GM19463 (cell line): ENCODE measurements around the gene B3GLCT.
"Not testable (repeated sequence)": the region's sequence is repeated elsewhere in the genome, so short reads cannot be mapped to it uniquely, and the experiment has no call there.

Experiments used
- ATAC-seq: cut with Tn5 transposase; IDR thresholded peaks from one replicate; pipeline ENCODE4 v1.9.1; 2021; ENCODE audit warnings: mild to moderate bottlenecking, moderate library complexity; ENCODE audit not compliant: unreplicated experiment

The B3GLCT gene

DNA sequence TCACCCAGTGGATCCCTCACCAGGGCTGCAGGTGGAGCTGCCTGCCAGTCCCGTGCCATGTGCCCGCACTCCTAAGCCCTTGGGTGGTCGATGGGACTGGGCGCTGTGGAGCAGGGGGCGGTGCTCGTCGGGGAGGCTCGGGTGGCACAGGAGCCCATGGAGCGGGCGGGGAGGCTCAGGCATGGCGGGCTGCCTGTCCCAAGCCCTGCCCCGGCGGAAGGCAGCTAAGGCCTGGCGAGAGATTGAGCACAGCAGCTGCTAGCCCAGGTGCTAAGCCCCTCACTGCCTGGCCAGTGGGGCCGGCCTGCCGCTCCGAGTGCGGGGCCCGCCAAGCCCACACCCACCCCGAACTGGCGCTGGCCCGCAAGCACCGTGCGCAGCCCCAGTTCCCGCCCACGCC is 16.8 kb upstream of the B3GLCT start:
- ATAC-seq: no peak

DNA sequence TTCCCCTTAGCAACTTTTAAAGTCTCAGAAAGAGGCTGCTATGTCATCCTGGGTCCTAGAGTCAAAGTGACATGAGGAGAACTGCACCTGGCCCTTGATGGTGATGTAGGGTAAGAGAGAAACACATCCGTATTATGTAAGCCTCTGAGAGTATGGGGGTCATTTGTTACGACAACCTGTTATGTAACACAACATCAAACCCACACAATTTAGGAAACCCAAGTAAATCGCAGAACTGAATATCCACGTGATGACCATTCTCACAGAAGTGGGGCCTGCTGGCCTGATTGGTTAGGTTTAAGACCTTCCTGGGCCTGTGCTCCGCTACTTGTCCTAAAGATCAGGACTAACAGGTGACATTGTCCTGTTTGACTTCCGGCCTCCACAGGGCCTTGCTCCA is 15.3 kb upstream of the B3GLCT start:
- ATAC-seq: no peak

DNA sequence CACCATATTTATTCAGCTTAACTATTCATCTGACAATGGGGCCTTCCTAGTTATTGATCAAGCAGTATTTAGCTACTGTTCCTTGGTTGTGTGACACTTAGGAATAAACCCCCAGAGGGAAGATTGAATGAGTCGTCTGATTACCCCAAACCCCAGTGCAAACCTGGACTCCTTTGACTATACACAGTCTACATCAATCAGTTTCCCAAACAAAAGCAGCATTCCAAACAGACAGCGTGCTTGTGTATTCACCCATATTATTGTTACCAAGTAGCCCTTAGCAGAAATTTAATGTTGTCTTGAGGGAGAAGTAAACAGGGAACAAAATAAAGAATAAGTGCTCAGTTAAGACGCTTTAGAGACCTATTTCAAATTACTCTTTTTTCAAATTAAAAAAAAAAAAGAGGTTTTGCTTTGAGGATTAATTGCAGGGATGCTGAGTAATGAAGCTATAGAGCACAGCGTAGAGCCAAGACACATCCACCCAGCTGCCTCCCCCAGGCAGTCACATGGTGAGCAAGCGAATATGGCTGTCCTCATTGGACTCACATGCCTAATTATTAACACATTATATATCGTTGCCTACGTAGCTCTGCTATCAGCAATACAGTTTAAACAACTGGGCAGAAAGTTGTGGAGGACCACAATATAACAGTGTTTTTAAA is 14.7 kb upstream of the B3GLCT start:
- no peak for ATAC-seq

DNA sequence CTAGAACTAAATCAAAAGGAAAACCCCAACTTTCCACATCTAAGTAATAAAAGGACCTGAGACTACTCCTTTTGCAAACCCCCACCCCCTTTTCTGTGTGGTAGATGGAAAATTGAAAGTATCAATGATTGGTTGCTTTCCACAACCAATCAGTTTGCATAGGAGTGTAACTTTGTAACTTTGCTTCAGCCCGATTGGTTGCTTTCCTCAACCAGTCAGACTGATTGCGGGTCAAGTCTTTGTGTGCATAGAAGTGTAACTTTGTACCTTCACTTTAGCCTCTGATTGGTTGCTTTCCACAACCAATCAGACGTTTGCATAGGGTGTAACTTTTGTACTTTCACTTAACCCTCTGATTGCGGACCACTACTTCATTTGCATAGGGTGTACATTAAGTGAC is 8.0 kb upstream of the B3GLCT start:
- ATAC-seq: no peak

DNA sequence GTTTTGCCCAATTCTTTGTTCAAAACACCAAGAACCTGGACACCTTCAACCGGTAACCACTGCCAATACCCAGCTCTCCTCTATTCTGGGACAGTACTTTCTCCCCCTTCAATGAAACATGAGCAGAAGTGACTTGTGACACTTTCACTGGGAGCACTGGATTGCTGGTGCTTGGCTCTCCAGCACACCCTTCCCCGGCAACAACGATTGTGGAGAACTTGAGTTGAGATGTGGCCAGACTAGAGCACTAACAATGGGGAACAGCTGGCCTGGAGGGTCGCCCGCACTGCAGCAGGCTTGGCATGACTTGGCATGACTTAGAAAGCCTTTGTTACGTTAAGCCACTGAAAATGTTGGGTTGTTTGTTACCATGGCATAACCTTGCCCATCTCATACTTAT is 7.5 kb upstream of the B3GLCT start:
- ATAC-seq: no peak

DNA sequence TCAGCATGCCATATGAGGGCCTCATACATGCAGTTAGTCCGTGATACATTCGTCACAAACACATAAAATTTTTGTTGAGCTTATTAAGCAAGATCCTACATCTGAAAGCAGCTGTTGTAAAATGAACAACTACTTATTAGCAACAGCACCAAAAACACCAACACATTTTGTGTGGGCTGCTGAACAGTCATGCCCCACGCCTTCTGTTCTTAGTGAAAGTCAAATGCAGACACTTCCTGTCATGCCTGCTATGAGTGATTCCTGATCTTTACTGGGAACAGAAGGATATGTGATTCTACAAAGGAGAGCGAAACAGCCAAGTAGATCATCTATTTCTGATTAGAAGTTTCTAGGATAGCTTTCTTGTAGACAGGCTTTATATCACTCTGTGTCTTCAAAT is 4.2 kb upstream of the B3GLCT start:
- no peak for ATAC-seq

DNA sequence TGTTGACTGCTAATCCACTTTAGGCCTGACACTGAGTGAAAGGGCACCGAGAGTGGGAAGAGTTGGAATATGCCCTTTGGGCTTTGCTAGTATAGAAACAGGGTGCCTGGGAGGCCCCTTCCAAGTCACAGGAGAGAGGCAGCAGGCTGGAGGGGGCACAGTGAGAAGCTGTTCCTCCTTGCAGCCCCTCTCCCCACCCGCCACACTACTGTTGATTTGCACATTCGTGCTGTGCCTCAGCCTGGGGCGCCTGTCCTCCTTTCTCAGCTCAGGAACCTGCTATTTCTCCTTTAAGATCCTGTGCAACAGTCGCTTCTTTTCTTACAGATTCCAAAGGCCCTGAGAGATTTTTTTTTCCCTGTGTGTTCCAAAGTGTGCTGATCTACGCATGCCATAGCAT is 2.8 kb upstream of the B3GLCT start:
- ATAC-seq: no peak

DNA sequence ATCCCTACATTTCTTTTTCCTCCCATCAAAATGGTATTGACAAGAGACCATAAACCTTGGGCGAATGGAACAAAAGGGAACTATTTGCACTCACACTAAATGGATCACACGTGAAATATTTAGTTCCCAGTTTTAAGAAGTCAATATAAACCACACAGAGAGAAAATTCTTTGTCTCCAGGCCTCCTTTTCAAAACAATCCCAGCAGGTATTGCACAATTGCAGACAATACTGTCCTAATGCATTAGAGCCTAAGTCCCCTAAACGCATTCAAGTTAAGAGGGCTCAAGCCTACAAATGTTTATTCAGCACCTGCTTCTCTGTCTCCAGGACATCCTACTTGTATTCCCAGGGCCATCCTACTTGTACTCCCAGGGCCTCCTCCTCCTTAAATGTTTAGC is 1.3 kb upstream of the B3GLCT start:
- no peak for ATAC-seq

DNA sequence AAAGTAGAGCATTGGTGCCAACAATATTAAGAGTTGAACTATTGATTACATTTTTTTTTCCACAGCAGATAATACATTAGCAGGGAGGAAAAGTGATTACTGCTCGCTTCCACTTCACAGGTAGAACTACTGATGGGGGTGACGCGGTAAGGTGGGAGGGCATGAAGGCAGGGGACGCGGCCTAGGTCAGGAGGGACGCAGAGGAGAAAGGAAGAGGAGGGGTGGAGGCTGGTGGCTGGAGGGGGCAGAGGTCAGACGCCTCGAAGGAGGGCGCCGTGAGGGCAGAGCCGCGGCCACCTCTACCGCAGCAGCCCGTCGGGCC is 287 bp upstream of the B3GLCT start:
- no peak for ATAC-seq

DNA sequence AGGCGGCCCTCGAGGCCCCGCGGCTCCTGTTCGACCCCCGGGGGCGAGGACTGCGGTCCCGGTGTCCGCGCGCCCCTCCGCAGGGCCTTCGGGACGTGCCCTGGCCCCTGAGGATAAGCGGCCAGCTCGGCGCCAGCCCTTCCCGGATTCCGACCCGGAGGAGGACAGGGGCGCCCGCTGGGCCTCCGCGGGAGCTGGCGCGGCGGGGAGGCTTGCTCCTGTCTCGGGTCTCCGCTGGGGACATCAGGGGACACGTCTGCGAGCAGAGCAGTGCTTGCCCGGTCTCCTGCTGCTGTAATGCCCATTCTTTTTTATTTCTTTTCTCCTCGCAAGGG is 829 bp downstream of the B3GLCT start:
- ATAC-seq: peak; percentile 9

DNA sequence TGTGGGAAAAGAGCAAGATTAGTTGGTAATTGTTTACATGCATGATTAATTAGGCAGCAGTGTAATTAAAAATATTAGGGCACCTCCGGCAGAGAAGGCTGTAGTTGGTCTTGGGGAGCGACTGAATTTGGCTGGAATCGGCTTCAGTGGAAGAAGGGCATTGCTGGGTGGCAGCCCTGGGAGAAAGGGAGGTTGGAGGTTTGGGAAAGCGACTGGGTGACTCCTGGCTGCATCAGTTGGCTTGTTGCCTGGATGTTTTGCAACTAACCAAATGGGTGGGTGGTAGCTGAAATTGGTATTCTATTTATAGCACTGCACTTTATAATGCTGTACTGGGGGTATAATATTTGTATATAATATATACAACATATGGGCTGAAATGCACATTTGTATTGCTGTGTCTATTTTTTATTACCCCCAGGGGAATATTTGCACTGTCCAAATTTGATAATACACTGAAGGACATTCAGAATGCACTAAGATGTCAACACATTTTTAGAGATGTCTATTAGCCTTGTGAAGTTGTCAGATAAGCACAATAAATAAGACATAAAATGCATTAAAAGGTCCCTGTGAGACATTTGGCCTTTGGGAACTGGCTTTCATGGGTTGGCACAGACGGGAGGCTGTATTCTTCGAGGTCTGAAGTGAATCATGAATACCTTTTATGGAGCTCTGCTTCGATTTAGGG is 1.7 kb downstream of the B3GLCT start:
- ATAC-seq: no peak

DNA sequence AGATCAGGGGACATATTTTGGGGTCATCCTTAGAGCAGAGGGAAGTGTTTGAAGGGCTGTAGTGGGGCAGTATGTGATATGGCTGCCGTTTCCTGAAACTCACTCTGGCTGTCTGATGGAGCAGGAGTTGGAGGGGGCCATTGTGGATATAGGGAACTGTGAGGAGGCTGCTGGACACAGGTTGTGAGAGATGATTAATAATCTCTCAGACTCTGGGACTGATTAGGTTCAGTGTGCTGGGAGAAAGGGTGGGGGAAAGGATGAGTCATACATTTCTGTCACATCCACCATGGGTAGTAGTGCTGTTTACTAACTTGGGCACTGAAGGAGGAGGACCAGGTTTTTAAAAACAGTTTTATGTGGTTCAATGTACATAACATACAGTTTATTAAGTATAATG is 4.8 kb downstream of the B3GLCT start:
- no peak for ATAC-seq

DNA sequence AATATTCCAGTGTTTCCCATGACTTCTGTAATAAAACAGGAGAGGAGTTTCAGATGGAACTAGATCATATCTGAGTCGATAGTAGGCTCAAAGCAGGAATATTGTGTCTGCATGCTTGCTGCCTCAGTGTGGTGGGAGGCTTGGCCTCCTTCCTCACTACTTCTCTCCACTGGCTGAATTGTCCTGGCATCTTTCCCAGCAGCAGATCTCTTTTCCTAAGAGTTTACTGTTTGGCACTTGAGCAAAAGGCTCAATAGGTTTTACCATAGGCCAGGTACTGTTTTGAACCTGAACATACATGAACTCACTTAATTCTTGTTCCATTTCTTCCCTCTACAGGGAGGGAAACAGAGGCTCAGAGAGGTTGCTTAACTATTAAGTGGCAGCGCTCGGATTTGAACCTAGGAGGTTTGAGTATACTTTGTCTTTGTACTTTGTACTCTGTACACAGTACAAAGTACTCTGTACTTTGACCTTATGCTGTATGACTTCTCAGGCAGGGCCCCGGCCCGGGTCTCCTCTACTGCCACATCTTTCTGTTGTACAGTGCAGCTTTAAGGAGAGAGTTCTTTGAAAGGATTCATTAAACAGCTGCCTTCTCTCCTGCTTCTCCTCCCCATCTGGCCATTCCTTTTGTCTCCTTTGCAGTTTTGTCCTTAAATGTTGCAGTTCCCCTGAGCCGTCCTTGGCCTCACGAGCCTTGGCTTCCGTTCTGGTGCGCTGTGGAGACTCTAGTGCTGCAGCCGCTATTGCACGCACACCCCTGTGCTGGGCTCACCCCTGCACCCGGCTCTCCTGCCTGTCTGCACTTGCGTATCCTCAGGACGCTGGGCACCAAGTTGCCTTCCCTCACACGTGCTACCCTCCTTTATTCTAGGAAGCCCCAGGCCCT is 8.1 kb downstream of the B3GLCT start:
- no peak for ATAC-seq

DNA sequence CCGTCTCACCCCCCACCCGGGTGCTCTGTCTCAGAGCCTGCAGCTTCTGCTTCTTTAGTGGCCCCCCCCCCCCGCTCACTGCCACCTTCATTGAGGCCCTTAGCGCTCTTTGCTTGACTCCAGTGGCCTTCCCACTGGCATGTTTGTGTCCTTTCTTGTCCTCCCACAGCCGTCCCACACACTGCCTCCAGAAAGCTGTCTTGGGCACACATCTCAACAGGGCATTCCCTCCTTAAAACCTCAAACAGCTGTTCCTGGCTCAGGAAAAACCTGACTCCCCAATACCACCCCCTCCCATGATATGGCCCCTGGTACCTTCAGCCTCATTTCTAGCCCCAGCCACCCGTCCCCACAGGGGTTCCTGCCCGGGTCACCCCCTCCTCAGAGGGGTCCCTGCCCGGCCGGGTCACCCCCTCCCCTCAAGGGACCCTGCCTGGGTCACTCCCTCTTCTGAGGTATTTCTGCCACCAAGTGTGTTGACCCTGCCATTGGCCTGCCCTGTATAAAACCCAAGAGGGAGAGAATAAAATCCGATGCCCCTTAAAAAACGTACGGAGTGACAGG is 8.9 kb downstream of the B3GLCT start:
- ATAC-seq: no peak

DNA sequence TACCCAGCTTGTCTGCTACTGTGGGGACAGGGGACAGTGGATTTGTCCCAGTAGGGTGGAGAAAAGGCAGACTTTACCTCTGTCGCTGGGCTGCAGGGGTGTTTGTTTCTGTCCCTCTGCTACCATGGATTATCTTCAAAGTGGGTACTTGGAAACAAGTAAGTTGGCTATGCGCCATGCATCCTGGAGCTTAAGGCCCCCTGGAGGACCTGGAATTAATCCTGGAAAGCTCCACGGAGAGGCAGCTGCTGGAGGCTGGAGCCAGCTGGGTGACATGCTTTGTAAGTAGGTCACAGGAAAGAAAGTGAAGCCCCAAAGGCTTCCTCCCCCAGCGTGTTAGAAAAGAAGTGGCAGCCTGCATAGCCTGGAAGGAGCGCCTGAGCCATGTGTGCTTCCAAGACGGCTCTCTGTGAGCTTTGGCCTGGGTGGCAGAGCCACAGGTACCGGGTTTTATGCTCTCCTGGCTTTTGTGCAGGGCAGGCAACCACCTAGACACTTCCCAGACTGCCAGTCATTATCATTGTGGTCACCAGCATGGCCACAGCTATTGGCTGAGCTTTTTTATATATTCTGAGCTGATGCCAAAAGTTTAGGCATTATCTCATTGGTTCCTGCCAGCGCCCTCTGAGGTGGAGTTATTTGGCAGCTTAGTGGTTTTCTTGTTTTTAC is 9.5 kb downstream of the B3GLCT start:
- no peak for ATAC-seq

DNA sequence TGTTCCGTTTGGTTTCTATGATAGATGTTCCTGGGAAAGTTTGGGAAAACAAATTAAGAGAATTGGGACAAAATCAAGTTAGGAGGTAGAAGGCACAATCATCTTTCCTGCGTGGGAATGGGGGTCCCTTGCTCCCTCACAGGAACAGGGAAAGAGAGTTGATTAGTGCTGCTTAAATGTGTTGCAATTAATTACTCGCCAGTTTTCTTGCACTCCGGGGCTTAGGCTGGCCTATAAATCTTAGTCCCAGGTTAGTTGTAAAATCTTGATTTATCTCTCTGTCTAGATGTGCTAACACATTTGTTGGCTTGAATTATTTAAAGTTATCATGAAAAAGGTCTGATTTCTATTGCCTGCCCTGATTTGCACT is 10.1 kb downstream of the B3GLCT start:
- ATAC-seq: no peak

DNA sequence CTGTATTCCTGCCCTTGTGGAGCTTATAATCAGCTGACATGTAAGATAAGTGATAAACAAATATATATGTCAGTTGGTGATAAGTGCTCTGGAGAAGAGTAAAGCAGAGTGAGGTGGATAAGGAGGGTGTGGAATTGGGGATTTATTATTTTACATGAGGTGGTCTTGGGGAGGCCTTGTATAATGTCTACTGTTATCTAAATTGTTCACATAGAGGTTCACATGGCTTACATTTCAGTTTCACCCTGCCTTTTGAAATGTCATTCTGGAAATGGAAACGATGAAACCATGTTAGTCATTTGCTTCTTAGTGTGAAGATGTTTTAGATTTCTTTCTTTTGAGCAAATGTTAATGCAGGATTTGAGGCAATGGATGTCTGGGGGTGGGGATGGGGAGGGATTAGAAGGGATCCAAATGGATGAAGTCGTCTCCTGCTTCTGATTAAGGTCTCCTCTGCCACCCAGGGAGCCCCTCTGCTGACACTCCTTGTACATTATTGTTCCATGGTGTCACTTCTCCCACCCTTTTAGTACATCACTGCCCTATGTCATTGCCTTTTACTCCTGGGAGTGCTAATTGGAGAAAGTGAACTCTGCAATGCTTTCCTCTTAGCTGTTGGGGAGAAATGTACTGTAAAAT is 14.0 kb downstream of the B3GLCT start:
- no peak for ATAC-seq

DNA sequence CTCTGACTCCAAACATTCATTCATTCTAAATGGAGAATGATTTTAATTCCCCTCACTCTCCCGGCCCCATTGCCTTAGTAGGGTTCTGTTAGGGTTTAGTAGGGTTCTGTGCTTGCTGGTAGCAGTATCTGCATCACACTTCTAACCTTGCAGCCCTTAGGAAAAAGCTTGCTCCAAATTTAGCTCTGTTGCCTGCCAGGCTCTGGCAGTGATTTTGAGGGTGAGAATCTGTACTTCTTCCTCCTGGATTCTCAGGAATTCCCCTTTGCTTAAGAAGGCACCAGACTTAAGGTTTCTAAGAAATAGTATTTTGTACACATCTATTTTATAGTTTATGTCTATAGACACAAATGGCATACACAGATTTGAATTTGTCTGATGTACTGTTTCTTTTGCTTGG is 14.7 kb downstream of the B3GLCT start:
- no peak for ATAC-seq

DNA sequence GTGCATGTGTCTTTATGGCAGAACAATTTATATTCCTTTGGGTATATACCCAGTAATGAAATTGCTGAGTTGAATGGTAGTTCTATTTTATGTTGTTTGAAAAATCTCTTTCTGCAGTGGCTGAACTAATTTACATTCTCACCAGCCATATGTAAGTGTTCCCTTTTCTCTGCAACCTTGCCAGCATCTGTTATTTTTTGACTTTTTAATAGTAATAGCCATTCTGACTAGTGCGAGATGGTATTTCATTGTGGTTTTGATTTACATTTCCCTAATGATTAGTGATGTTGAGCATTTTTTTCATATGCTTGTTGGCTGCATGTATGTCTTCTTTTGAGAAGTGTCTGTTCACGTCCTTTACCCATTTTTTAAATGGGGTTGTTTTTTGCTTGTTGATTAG is 17.1 kb downstream of the B3GLCT start:
- ATAC-seq: not testable (repeated sequence)

DNA sequence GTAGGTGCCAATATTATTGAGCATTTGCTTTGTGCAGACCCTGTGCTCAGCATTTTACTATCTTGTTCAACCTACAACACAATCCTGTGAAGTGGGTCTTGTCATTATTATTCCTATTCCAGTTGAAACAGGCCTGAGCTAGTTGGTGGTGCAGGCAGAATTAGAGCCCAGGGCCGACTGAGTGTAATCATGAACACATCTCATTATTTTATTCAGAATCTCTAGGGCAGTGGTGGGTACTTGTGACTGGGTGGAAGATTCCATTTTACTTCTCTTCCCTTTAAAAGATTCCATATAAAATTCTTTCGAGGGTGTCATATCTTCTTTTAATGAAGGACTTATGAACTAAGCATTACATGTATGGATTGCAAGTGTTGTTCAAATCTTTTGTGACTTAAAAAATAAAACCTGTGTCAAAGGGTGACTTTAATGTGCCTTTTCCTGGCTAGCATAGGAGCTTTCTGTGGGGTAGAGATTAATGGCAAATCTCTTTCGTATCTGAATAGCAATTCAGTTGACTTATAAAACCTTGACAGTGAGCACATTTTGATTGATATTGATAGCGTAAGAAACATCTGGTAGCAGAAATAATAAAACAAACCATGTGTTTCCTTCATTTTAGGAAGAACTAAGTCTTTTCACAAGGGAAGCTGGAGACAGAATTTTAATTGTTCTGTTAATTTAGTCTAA is 20.3 kb downstream of the B3GLCT start:
- no peak for ATAC-seq
